ENCODE results near the gene LCMT2.

Gene LCMT2

GRCh38 chr15:43329960-43330779 lies at the start of gene LCMT2:
Gene LCMT2, minus strand, starts transcription at chr15:43330573. Its CDS starts 84 bp downstream, at chr15:43330489.
- TF ChIP-seq, protein P1, sequence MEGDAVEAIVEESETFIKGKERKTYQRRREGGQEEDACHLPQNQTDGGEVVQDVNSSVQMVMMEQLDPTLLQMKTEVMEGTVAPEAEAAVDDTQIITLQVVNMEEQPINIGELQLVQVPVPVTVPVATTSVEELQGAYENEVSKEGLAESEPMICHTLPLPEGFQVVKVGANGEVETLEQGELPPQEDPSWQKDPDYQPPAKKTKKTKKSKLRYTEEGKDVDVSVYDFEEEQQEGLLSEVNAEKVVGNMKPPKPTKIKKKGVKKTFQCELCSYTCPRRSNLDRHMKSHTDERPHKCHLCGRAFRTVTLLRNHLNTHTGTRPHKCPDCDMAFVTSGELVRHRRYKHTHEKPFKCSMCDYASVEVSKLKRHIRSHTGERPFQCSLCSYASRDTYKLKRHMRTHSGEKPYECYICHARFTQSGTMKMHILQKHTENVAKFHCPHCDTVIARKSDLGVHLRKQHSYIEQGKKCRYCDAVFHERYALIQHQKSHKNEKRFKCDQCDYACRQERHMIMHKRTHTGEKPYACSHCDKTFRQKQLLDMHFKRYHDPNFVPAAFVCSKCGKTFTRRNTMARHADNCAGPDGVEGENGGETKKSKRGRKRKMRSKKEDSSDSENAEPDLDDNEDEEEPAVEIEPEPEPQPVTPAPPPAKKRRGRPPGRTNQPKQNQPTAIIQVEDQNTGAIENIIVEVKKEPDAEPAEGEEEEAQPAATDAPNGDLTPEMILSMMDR (IDR thresholded peaks at IDR 0.05; ENCODE audit: low read length, missing control alignments), result no peak

DNA sequence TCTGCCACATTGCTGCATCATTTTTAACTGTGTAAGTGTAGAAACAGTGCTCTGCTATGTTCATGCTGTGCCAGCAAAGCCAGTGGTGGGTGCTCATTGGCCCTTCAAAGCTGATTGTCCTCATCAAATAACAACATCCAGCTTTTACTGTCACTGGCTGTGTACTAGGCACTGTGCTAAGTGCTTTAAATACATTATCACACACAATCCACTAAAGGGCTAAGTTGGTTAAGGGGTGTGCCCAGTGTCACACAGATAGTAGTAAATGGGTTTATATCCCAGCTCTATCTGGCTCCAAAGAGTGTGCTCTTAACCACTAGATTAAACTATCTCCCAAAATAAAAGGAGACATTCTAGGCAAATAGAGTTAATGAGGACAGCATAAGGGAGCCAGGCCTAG lies 48.2 kb upstream of the LCMT2 start:
- DNase-seq (ENCODE audit: low read depth), result no peak
- TF ChIP-seq, protein P1 (IDR thresholded peaks at IDR 0.05; ENCODE audit: low read length, missing control alignments), result no peak
- H3K4me3 ChIP-seq (replicated peaks; ENCODE audit: low read depth, low read length), result no peak overlapping the region

More at GRCh38 chr15:43329960-43330779, at the start of gene LCMT2:
- peak; percentile 96 for DNase-seq (ENCODE audit: low read depth)
- H3K4me3 ChIP-seq (replicated peaks; ENCODE audit: low read depth, low read length), result peak within 1 kb of the TSS; percentile 76

- no peak overlapping the region for H3K4me3 ChIP-seq (replicated peaks; ENCODE audit: low read depth, low read length)
- TF ChIP-seq, protein P1 (IDR thresholded peaks at IDR 0.05; ENCODE audit: low read length, missing control alignments), result peak; percentile 88
- peak; percentile 47 for DNase-seq (ENCODE audit: low read depth)
Observed at GRCh38 chr15:43376017-43376705, 45.8 kb upstream of the LCMT2 start.

- TF ChIP-seq, protein P1 (IDR thresholded peaks at IDR 0.05; ENCODE audit: low read length, missing control alignments), result peak; percentile 28
- H3K4me3 ChIP-seq (replicated peaks; ENCODE audit: low read depth, low read length), result peak within 1 kb of the TSS; percentile 71
Observed at GRCh38 chr15:43370975-43371974, 40.9 kb upstream of the LCMT2 start, which contains the start of the genes TUBGCP4 and ZSCAN29. Gene TUBGCP4, plus strand, starts transcription at chr15:43371101. Its CDS starts 254 bp downstream, at chr15:43371355. Gene ZSCAN29, minus strand, starts transcription at chr15:43371043. Its CDS starts 1,130 bp downstream, at chr15:43369913.

GRCh38 chr15:43370310-43370974 lies 40.1 kb upstream of the LCMT2 start:
- H3K4me3 ChIP-seq (replicated peaks; ENCODE audit: low read depth, low read length), result peak overlapping the region; percentile 71
- TF ChIP-seq, protein P1 (IDR thresholded peaks at IDR 0.05; ENCODE audit: low read length, missing control alignments), result no peak
- DNase-seq (ENCODE audit: low read depth), result peak; percentile 42

More at GRCh38 chr15:43370975-43371974, 40.9 kb upstream of the LCMT2 start, which contains the start of the genes TUBGCP4 and ZSCAN29:
- peak; percentile 75 for DNase-seq (ENCODE audit: low read depth)

Data from fibroblast of pulmonary artery (primary cell).